ENCODE measurements around the gene SLC38A2. TPM values are rescaled to one million over a fixed set of nuclear protein-coding genes. Genes with fewer than 3 reads are reported as not detected.
A peak's percentile ranks its signal among the peaks of the same experiment; 100 is the strongest.

SLC38A2 gene
- total and polyA plus RNA-seq, 2 experiments from 2014 or later: 181 to 718 TPM

- H3K4me1 Mint-ChIP-seq: peaks cover 76% of the 10 kb centered on the region
- no peaks in the 10 kb centered on the region for H3K9me2 ChIP-seq (ENCODE audit: insufficient read depth)
- no peaks in the 10 kb centered on the region; the same call in 2 of the 3 replicates for H3K9me3 Mint-ChIP-seq
- peaks cover 24% of the 10 kb centered on the region for H3K79me2 ChIP-seq (replicated peaks; ENCODE audit: insufficient read depth)
- no peaks in the 10 kb centered on the region for H3K27me3 ChIP-seq (ENCODE audit: insufficient read depth)
- H3K4me2 ChIP-seq: peak overlapping the region; percentile 90
- H3K36me3 ChIP-seq (ENCODE audit: insufficient read depth): peaks cover 3% of the 10 kb centered on the region; the same call in 1 of the 2 replicates
- H3K27ac Mint-ChIP-seq: no peak overlapping the region
- ATAC-seq (no peak), DNase-seq (ENCODE audit: low spot score) (no peak)
- H3K27me3 Mint-ChIP-seq (ENCODE audit: insufficient read depth, low read depth, poor library complexity): peaks cover 2% of the 10 kb centered on the region
- H3F3A ChIP-seq (replicated peaks; ENCODE audit: low read depth): peaks cover 10% of the 10 kb centered on the region; the same call in 1 of the 2 replicates
- H3K4me1 ChIP-seq (ENCODE audit: insufficient read depth): peaks cover 75% of the 10 kb centered on the region
- H3K27ac ChIP-seq (ENCODE audit: low read depth): no peak overlapping the region
- no peak overlapping the region for H3K4me3 ChIP-seq
- no peak overlapping the region for H3K4me3 Mint-ChIP-seq
- no peaks in the 10 kb centered on the region for H4K20me1 ChIP-seq (replicated peaks; ENCODE audit: insufficient read depth)
- TF ChIP-seq ZNF114 (CRISPR knock-in tag; IDR thresholded peaks at IDR 0.05) (no peak), EZH2 (IDR thresholded peaks at IDR 0.05; ENCODE audit: low read depth, unreplicated experiment) (no peak), ETS1 (IDR thresholded peaks at IDR 0.05) (no peak), CREB1 (CRISPR knock-in tag; IDR thresholded peaks at IDR 0.05; ENCODE audit: low read depth) (no peak), NANOG (IDR thresholded peaks at IDR 0.05; ENCODE audit: borderline replicate concordance) (no peak), CTCF (conservative IDR thresholded peaks at IDR 0.05; ENCODE audit: low read depth in 2 of 2) (no peak), STAT1 (IDR thresholded peaks at IDR 0.05; ENCODE audit: unreplicated experiment) (no peak)
- no peak overlapping the region for H2AFZ ChIP-seq
- peaks cover 43% of the 10 kb centered on the region for H3K36me3 Mint-ChIP-seq (ENCODE audit: low read depth)
Observed at GRCh38 chr12:46388427-46389021, 16.0 kb upstream of the SLC38A2 start.

- TF ChIP-seq CREB1 (CRISPR knock-in tag; IDR thresholded peaks at IDR 0.05; ENCODE audit: low read depth) (no peak), EZH2 (IDR thresholded peaks at IDR 0.05; ENCODE audit: low read depth, unreplicated experiment) (no peak), CTCF (conservative IDR thresholded peaks at IDR 0.05; ENCODE audit: low read depth in 2 of 2) (no peak), EZH2phosphoT487 (IDR thresholded peaks at IDR 0.05; ENCODE audit: unreplicated experiment) (no peak), STAT1 (IDR thresholded peaks at IDR 0.05; ENCODE audit: unreplicated experiment) (no peak), NANOG (IDR thresholded peaks at IDR 0.05; ENCODE audit: borderline replicate concordance) (no peak)
- H3K36me3 Mint-ChIP-seq (ENCODE audit: low read depth): peaks cover 35% of the 10 kb centered on the region
- Histone ChIP-seq H3F3A (replicated peaks; ENCODE audit: low read depth) (peaks cover 10% of the 10 kb centered on the region; the same call in 1 of the 2 replicates), H3K27me3 (ENCODE audit: insufficient read depth) (no peaks in the 10 kb centered on the region), H3K4me3 (peak overlapping the region; percentile 72), H2AFZ (no peak overlapping the region), H3K9me2 (ENCODE audit: insufficient read depth) (no peaks in the 10 kb centered on the region), H3K4me2 (peak overlapping the region; percentile 90), H3K79me2 (replicated peaks; ENCODE audit: insufficient read depth) (peaks cover 24% of the 10 kb centered on the region), H3K36me3 (ENCODE audit: insufficient read depth) (no peaks in the 10 kb centered on the region; the same call in 1 of the 2 replicates), H3K27ac (ENCODE audit: low read depth) (peak overlapping the region; percentile 89), H3K4me1 (ENCODE audit: insufficient read depth) (peaks cover 75% of the 10 kb centered on the region), H4K20me1 (replicated peaks; ENCODE audit: insufficient read depth) (no peaks in the 10 kb centered on the region)
- H3K27ac Mint-ChIP-seq: peak overlapping the region; percentile 93
- H3K4me1 Mint-ChIP-seq: peaks cover 73% of the 10 kb centered on the region
- DNase-seq (ENCODE audit: low spot score): peak; percentile 12
- peak overlapping the region; percentile 59 for H3K4me3 Mint-ChIP-seq
- H3K9me3 Mint-ChIP-seq: peaks cover 2% of the 10 kb centered on the region; the same call in 1 of the 3 replicates
- ATAC-seq: no peak
- peaks cover 2% of the 10 kb centered on the region for H3K27me3 Mint-ChIP-seq (ENCODE audit: insufficient read depth, low read depth, poor library complexity)
Observed at GRCh38 chr12:46387670-46388069, 15.1 kb upstream of the SLC38A2 start.

Measured in GM23338 (cell line).